HepG2 (cell line): ENCODE data around the gene GPC6. TPM values are rescaled to one million over a fixed set of nuclear protein-coding genes. Genes with fewer than 3 reads are reported as not detected.

ENCODE experiments used
- BHLHE40 ChIP-seq: IDR thresholded peaks from 2 replicates; pipeline ENCODE4 v1.6.1; 2011; ENCODE audit warnings: low read length, improper control_type of control experiment
- EP300 ChIP-seq, 3 experiments: sonication (generic) in 1 of 3; formaldehyde crosslinking in 1 of 3; IDR thresholded peaks; 2 replicates each; pipeline versions ENCODE4 v1.5.1 to v1.6.1; 2011 to 2020; ENCODE audit warnings: low read depth in 2 of 3, low read length in 2 of 3, borderline replicate concordance in 1 of 3, improper control_type of control experiment in 1 of 3, mild to moderate bottlenecking in 1 of 3, missing genetic modification reagents in 1 of 3, moderate library complexity in 1 of 3
- ISL2 ChIP-seq: sonication (generic); formaldehyde crosslinking; IDR thresholded peaks from 2 replicates; pipeline ENCODE4 v1.5.0; 2020; ENCODE audit warnings: missing genetic modification reagents
- KAT7 ChIP-seq: IDR thresholded peaks from 2 replicates; pipeline ENCODE4 v1.6.1; 2018; ENCODE audit warnings: borderline replicate concordance, missing compliant biosample characterization
- KDM3A ChIP-seq: IDR thresholded peaks from 2 replicates; pipeline ENCODE4 v1.6.1; 2018; ENCODE audit warnings: low read depth, missing compliant biosample characterization
- MED13 ChIP-seq: sonication (generic); formaldehyde crosslinking; IDR thresholded peaks from 2 replicates; pipeline ENCODE4 v1.5.0; 2020; ENCODE audit warnings: missing genetic modification reagents
- MIXL1 ChIP-seq: IDR thresholded peaks from 2 replicates; pipeline ENCODE4 v1.6.1; 2016
- NFYC ChIP-seq: IDR thresholded peaks from 2 replicates; pipeline ENCODE4 v1.6.1; 2016; ENCODE audit warnings: missing genetic modification reagents, missing compliant biosample characterization
- PRDM10 ChIP-seq: sonication (generic); formaldehyde crosslinking; IDR thresholded peaks from 2 replicates; pipeline ENCODE4 v1.4.0; 2020; ENCODE audit warnings: low read depth, missing genetic modification reagents
- ZKSCAN5 ChIP-seq: sonication (generic); formaldehyde crosslinking; IDR thresholded peaks from 2 replicates; pipeline ENCODE4 v1.5.1; 2020; ENCODE audit warnings: mild to moderate bottlenecking, missing genetic modification reagents
- ZNF562 ChIP-seq: sonication (generic); formaldehyde crosslinking; IDR thresholded peaks from 2 replicates; pipeline ENCODE4 v1.8.0; 2022; ENCODE audit warnings: missing genetic modification reagents, borderline replicate concordance
- polyA plus RNA-seq, 8 experiments: library from polyadenylated mRNA; depleted of rRNA in 3 of 8; stranded (reverse) in 7 of 8; unstranded in 1 of 8; fragments of >200 nt; fragmentation: Illumina TruSeq in 4 of 8; extraction: Trizol in 4 of 8; gene quantifications; 2 replicates each; pipeline versions ENCODE4 v1.2.1 to v1.2.3, GENCODE V29; 2011 to 2016; ENCODE audit warnings: low read depth in 4 of 8, missing spikeins in 1 of 8, mixed read lengths in 1 of 8; ENCODE audit not compliant: insufficient read depth in 1 of 8
- total RNA-seq, 5 experiments: library from RNA; depleted of rRNA; stranded (reverse); fragments of >200 nt; fragmentation: Illumina TruSeq; extraction: Trizol; gene quantifications; 2 replicates each; pipeline ENCODE4 v1.2.3, GENCODE V29; 2016; ENCODE audit warnings: low read depth in 1 of 5
- TF ChIP-seq, protein P1 (sequence below): conservative IDR thresholded peaks from 2 replicates; pipeline ENCODE4 v1.6.1; 2018; ENCODE audit warnings: missing genetic modification reagents
- TF ChIP-seq, protein P2 (sequence below): sonication (generic); formaldehyde crosslinking; IDR thresholded peaks from 2 replicates; pipeline ENCODE4 v1.4.0; 2020; ENCODE audit warnings: mild to moderate bottlenecking, missing genetic modification reagents

GPC6 gene
- total and polyA plus RNA-seq, 2 of the 13 experiments (the other 11 are each of a cell fraction or from before 2014, with no cell fraction given): 24.5 to 33.9 TPM

- TF ChIP-seq PRDM10 (CRISPR knock-in tag): no peak
- no peak for TF ChIP-seq KAT7
- peak in 1 of 2 experiments; percentile 48; a peak in 1 of 4 replicates for TF ChIP-seq EP300 (IDR thresholded peaks at IDR 0.05; ENCODE audit: low read depth in 2 of 2, low read length in 2 of 2)
- no peak for TF ChIP-seq EP300 (CRISPR knock-in tag; IDR thresholded peaks at IDR 0.05; ENCODE audit: borderline replicate concordance)
- TF ChIP-seq, protein P1, sequence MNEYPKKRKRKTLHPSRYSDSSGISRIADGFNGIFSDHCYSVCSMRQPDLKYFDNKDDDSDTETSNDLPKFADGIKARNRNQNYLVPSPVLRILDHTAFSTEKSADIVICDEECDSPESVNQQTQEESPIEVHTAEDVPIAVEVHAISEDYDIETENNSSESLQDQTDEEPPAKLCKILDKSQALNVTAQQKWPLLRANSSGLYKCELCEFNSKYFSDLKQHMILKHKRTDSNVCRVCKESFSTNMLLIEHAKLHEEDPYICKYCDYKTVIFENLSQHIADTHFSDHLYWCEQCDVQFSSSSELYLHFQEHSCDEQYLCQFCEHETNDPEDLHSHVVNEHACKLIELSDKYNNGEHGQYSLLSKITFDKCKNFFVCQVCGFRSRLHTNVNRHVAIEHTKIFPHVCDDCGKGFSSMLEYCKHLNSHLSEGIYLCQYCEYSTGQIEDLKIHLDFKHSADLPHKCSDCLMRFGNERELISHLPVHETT: no peak
- TF ChIP-seq MIXL1 (CRISPR knock-in tag): 0 out of 2 replicates have a peak, but pooled peaks have one; percentile 19
- TF ChIP-seq NFYC (CRISPR knock-in tag): no peak
- TF ChIP-seq KDM3A (CRISPR knock-in tag): no peak
- no peak for TF ChIP-seq ZNF562 (CRISPR knock-in tag)
- TF ChIP-seq MED13 (CRISPR knock-in tag): 0 out of 2 replicates have a peak, but pooled peaks have one; percentile 32
- TF ChIP-seq, protein P2, sequence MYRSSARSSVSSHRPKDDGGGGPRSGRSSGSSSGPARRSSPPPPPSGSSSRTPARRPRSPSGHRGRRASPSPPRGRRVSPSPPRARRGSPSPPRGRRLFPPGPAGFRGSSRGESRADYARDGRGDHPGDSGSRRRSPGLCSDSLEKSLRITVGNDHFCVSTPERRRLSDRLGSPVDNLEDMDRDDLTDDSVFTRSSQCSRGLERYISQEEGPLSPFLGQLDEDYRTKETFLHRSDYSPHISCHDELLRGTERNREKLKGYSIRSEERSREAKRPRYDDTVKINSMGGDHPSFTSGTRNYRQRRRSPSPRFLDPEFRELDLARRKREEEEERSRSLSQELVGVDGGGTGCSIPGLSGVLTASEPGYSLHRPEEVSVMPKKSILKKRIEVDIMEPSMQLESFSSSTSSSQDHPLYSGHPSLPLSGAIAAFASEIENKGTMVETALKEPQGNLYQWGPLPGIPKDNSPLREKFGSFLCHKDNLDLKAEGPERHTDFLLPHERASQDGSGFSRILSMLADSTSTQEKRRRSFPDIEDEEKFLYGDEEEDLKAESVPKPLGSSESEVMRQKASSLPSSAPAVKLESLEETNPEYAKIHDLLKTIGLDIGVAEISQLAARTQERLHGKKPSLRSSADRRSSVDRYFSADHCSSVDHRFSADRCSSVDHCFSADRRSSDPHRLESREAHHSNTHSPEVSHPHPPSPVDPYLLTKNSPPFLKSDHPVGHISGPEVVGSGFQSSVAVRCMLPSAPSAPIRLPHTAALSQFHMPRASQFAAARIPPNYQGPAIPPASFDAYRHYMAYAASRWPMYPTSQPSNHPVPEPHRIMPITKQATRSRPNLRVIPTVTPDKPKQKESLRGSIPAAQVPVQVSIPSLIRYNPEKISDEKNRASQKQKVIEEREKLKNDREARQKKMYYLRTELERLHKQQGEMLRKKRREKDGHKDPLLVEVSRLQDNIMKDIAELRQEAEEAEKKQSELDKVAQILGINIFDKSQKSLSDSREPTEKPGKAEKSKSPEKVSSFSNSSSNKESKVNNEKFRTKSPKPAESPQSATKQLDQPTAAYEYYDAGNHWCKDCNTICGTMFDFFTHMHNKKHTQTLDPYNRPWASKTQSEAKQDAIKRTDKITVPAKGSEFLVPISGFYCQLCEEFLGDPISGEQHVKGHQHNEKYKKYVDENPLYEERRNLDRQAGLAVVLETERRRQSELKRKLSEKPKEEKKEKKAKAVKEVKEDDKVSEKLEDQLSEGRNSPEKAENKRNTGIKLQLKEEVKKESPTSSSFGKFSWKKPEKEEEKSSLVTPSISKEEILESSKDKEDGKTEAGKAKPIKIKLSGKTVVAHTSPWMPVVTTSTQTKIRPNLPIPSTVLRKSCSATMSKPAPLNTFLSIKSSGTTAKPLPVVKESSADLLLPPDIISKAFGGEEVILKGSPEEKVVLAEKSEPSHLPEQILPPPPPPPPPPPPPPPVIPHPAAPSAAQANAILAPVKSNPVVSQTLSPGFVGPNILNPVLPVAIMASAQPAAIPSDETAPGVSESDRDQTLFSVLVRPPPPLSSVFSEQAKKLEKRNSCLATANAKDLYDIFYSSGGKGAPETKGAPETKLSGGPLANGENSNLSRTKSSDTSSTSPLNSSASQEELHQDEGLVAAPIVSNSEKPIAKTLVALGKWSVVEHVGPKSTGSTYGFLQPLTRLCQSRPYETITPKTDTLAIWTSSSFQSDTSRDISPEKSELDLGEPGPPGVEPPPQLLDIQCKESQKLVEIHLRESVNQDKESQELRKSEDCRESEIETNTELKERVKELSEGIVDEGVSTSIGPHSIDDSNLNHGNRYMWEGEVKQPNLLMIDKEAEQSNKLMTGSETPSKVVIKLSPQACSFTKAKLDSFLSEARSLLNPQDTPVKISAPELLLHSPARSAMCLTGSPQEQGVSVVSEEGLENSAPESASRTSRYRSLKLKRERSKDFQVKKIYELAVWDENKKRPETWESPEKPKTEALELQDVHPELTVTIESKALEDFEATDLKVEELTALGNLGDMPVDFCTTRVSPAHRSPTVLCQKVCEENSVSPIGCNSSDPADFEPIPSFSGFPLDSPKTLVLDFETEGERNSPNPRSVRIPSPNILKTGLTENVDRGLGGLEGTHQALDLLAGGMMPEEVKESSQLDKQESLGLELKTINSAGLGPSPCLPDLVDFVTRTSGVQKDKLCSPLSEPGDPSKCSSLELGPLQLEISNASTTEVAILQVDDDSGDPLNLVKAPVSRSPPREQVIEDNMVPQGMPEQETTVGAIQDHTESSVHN (CRISPR knock-in tag): no peak
- no peak for TF ChIP-seq ZKSCAN5
- TF ChIP-seq BHLHE40: no peak
- 0 out of 2 replicates have a peak, but pooled peaks have one; percentile 9 for TF ChIP-seq ISL2 (CRISPR knock-in tag)
Measured at GRCh38 chr13:93270769-93271742, 44.4 kb downstream of the GPC6 start (continued).
